Fibroblast of lung (primary cell): ENCODE results near the gene RIPOR2.

Source experiments
- EZH2 ChIP-seq: IDR thresholded peaks from 2 replicates; pipeline ENCODE4 v1.5.1; 2012; ENCODE audit warnings: low read length, control low read depth, mild to moderate bottlenecking; ENCODE audit errors: missing control alignments
- TF ChIP-seq, protein P1 (sequence below), 2 donors: IDR thresholded peaks in 1 of 2; conservative IDR thresholded peaks in 1 of 2; 1 replicate in 1 of 2; 2 replicates in 1 of 2; pipeline ENCODE4 v1.5.1; 2011 to 2012; ENCODE audit warnings: low read length in 2 of 2, control low read depth in 1 of 2, inconsistent platforms in 1 of 2, low read depth in 1 of 2, mild to moderate bottlenecking in 1 of 2

DNA sequence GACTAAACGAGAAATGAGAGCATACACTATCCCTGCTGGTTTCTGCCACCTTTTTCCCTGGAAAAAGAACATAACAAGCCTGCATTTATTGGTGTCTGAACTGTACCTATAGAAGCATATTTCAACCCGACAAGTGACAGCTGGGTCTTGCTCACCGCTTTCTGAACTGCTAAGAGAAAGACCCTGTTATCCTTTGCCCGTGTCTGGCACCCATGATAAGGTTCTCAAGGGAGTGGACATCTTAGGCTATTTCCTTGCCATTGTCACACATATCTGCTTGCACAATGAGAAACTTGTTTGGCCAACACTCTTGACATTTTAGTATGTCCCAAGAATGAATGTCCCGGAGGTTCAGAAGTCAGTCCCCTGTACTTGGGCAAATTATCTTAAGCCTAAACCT, 19.3 kb downstream of the RIPOR2 start:
- TF ChIP-seq, protein P1, sequence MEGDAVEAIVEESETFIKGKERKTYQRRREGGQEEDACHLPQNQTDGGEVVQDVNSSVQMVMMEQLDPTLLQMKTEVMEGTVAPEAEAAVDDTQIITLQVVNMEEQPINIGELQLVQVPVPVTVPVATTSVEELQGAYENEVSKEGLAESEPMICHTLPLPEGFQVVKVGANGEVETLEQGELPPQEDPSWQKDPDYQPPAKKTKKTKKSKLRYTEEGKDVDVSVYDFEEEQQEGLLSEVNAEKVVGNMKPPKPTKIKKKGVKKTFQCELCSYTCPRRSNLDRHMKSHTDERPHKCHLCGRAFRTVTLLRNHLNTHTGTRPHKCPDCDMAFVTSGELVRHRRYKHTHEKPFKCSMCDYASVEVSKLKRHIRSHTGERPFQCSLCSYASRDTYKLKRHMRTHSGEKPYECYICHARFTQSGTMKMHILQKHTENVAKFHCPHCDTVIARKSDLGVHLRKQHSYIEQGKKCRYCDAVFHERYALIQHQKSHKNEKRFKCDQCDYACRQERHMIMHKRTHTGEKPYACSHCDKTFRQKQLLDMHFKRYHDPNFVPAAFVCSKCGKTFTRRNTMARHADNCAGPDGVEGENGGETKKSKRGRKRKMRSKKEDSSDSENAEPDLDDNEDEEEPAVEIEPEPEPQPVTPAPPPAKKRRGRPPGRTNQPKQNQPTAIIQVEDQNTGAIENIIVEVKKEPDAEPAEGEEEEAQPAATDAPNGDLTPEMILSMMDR (conservative IDR thresholded peaks at IDR 0.05 in 1 of 2, IDR thresholded peaks at IDR 0.05 in 1 of 2; ENCODE audit: low read depth in 1 of 2, low read length in 2 of 2) = no peak
- TF ChIP-seq EZH2 = no peak
